Coronary artery (tissue), 2 donors: ENCODE measurements around the gene HDAC7.

Experiments
- DNase-seq: peaks from one replicate; pipeline ENCODE4 v3.0.0-alpha.2; 2017; ENCODE audit warnings: low spot score
- H3K27ac ChIP-seq, 2 donors: fragments of 200-600 bp; sonication (generic); one replicate each; pipeline ENCODE4 v1.5.1; 2016 to 2019
- H3K4me3 ChIP-seq: fragments of 200-600 bp; sonication (generic); 2 replicates; pipeline ENCODE4 v1.5.1; 2016; ENCODE audit warnings: mild to moderate bottlenecking, moderate library complexity
- CTCF ChIP-seq: fragments of 200-600 bp; sonication (generic); IDR thresholded peaks from one replicate; pipeline ENCODE4 v1.5.1; 2019; ENCODE audit warnings: antibody characterized with exemption

Gene HDAC7

DNA sequence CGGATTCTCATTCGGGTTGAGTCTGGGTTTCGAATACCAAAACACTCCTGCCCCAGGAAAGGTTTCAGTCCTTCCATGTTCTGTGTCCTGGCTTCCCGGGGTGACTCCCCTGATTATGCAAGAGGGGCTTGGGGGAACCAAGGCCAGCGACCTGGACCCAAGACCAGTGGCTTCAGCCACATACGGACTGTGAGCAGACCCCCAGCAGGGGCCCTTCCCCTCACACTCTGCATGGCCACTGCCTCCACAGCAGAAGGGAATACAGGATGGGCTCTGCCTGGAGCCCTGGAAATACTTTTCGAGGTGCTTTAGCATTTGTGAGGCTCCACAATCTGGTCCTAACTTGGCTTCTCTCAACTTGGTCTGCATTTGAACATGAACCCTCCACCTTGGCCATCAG lies 19.1 kb downstream of the HDAC7 start:
- peak overlapping the region in 1 of 2 donors; percentile 85 for H3K27ac ChIP-seq
- H3K4me3 ChIP-seq, result no peak overlapping the region
- TF ChIP-seq CTCF, result no peak
- DNase-seq, result no peak

DNA sequence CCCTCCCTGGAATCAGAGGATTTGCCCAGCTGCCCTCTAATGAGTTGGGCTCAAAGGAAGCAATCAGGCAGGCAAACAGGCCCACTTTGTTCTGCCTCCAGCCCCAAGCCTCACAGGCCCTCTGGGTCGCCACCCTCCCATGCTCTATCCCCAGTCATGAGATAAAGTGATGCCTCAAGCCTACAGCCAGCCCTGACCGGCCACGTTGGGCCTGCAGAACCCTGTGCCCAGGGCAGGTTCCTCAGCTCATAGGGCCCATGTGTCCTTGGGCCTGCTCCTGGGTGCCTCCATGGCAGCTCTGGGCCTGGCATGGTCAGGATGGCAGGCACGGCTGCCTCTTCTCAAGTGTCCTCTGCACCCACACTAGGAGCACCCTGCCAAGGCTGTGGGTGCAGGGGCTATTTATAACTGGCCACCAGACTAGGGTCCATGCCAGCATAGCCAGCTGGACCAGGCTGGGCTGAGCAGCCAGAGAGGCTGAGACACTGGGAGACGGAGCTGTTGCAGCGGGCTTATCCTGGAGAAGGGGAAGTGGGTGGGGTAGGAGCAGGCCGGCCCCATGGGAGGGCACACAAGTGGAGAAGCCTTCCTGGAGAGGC lies 20.2 kb downstream of the HDAC7 start:
- TF ChIP-seq CTCF, result no peak
- peak; percentile 86 for DNase-seq
- H3K27ac ChIP-seq, result peak overlapping the region; percentile 57 to 85
- peak overlapping the region; percentile 29 for H3K4me3 ChIP-seq

DNA sequence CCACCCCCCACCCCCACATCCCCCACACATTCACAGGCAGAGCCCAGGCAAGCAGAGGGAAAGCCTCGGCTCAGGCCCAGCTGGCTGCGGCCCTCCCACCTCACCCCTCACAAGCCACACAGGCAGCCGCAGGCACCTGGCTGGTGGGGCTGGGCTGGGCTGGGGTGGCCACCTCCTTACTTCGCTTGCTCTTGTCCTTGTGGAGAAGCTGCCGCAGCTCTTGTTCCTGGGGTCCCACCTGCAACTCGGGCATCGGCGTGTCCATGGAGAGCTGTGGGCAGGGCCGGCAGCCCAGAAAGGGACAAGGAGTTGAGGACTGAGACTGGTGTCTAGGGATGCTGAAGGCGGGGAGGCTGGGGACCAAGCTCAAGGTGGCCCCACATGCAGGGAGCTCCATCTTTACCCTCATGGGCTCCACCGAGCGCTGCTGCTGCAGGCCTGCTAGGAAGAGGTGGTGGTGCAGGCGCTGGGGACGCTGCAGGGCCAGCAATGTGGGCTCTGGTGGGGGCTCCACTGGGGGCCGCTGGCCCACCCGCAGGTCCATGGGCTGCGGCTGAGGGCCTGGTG lies 21.2 kb downstream of the HDAC7 start:
- TF ChIP-seq CTCF, result no peak
- Histone ChIP-seq H3K4me3 (no peak overlapping the region), H3K27ac (peak overlapping the region in 1 of 2 donors; percentile 85)
- no peak for DNase-seq

- DNase-seq, result no peak
- Histone ChIP-seq H3K4me3 (no peak overlapping the region), H3K27ac (no peak overlapping the region)
- TF ChIP-seq CTCF, result no peak
These were observed 22.3 kb downstream of the HDAC7 start for GRCh38 chr12:47797441-47797840.

GRCh38 chr12:47795814-47796411 lies 23.8 kb downstream of the HDAC7 start:
- Histone ChIP-seq H3K27ac (peak overlapping the region in 1 of 2 donors; percentile 9), H3K4me3 (no peak overlapping the region)
- no peak for DNase-seq
- no peak for TF ChIP-seq CTCF

DNA sequence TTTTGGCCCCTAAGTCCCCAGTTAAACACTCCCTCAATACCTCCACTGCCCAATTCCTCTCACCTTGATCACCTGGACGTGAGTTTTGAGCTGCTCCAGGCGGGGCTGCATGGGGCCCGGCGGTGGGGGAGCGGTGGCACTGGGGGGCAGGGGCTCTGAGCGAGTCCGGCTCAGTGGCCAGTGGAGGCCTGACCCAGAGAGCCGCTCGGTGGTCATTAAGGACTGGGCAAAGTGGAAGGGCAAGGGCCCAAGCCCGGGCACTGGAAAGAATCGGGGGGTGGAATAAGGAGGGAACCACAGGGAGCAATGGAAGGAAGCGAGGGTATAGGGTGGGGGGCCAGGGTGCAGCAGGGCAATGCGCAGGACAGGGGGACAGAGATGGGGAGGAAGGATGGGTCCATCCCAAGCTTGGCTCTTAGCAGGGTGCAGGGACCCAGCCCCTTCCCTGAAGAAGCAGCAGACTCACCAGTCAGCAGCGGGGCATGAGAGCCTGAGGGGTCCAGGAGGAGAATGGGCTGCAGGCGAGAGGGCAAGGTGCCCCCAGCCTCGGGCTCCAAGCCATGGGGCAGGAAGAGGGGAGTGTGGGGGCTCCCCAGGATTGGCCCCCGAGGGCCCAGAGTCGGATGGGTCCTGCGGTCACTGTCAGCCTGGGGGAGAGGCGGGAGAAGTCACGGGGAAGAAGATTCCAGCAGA lies 24.4 kb downstream of the HDAC7 start:
- TF ChIP-seq CTCF, result no peak
- Histone ChIP-seq H3K27ac (peak overlapping the region in 1 of 2 donors; percentile 26), H3K4me3 (no peak overlapping the region)
- no peak for DNase-seq
